Immature natural killer cell (primary cell): ENCODE data around the gene TEX29. TPM values are rescaled to one million over a fixed set of nuclear protein-coding genes. Genes with fewer than 3 reads are reported as not detected.

Experiments used
- DNase-seq, 3 donors: peaks; one replicate each; pipeline ENCODE4 v3.0.0; 2022; ENCODE audit warnings: mixed read lengths in 1 of 3
- H3K27ac Mint-ChIP-seq, 6 donors: one replicate each; pipeline ENCODE4 v1.8.0; 2020; ENCODE audit warnings: mixed read lengths in 6 of 6, mild to moderate bottlenecking in 5 of 6, inconsistent platforms in 4 of 6, moderate library complexity in 3 of 6
- H3K27me3 Mint-ChIP-seq, 3 donors: one replicate each; pipeline ENCODE4 v1.8.0; 2020 to 2021; ENCODE audit warnings: low read depth in 3 of 3, mild to moderate bottlenecking in 3 of 3, mixed read lengths in 3 of 3, moderate library complexity in 3 of 3, inconsistent platforms in 1 of 3
- H3K36me3 Mint-ChIP-seq, 3 donors: one replicate each; pipeline ENCODE4 v1.8.0; 2020; ENCODE audit warnings: mixed read lengths in 3 of 3, inconsistent platforms in 2 of 3, mild to moderate bottlenecking in 2 of 3
- H3K4me1 Mint-ChIP-seq, 2 donors: one replicate each; pipeline ENCODE4 v1.8.0; 2020; ENCODE audit warnings: inconsistent platforms in 2 of 2, mild to moderate bottlenecking in 2 of 2, mixed read lengths in 2 of 2, moderate library complexity in 1 of 2
- H3K4me3 Mint-ChIP-seq, 5 donors: one replicate each; pipeline ENCODE4 v1.8.0; 2020; ENCODE audit warnings: mild to moderate bottlenecking in 5 of 5, mixed read lengths in 5 of 5, inconsistent platforms in 3 of 5, moderate library complexity in 3 of 5
- H3K9me3 Mint-ChIP-seq, 6 donors: one replicate each; pipeline ENCODE4 v1.8.0; 2020; ENCODE audit warnings: mild to moderate bottlenecking in 6 of 6, mixed read lengths in 6 of 6, inconsistent platforms in 4 of 6, moderate library complexity in 3 of 6
- polyA plus RNA-seq, 3 donors: library from polyadenylated mRNA; unstranded; fragments of 300-500 nt; fragmentation: Illumina TruSeq; gene quantifications; one replicate each; pipeline ENCODE4 v1.2.3, GENCODE V29; 2021

TEX29 gene
- polyA plus RNA-seq, 3 donors from 2014 or later: 1.4 TPM; not detected in 2

GRCh38 chr13:111328574-111329410, 8.3 kb downstream of the TEX29 start:
- Mint-ChIP-seq H3K36me3 (peaks cover 0 to 18% (median 11%) of the 10 kb centered on the region in 3 donors), H3K27ac (no peak overlapping the region), H3K27me3 (peaks cover 0 to 4% (median 2%) of the 10 kb centered on the region in 3 donors), H3K9me3 (no peaks in the 10 kb centered on the region), H3K4me1 (no peaks in the 10 kb centered on the region), H3K4me3 (no peak overlapping the region)
- DNase-seq: no peak

DNA sequence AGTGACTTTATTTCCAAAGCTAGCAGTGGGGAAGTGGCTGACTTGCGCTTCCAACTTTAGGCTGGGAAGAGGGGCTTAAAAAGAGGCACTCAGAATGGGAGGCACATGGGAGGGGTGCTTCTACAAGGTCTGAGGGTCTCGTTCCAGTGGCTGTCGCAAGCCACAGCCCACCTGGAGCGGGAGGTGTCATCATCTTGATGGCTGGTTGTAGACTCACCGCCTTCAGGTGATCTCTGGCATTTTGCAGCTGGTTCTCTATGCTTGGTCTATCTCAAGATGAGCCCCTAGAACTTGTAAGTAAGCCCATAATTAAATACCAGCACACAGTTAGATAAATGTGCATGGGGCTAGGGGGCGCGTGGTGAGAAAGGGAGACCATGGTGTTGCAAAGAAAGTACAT, 9.2 kb downstream of the TEX29 start:
- H3K9me3 Mint-ChIP-seq: no peaks in the 10 kb centered on the region
- H3K4me3 Mint-ChIP-seq: no peak overlapping the region
- peaks cover 0 to 4% (median 2%) of the 10 kb centered on the region in 3 donors for H3K27me3 Mint-ChIP-seq
- H3K4me1 Mint-ChIP-seq: no peaks in the 10 kb centered on the region
- H3K27ac Mint-ChIP-seq: no peak overlapping the region
- no peak for DNase-seq
- H3K36me3 Mint-ChIP-seq: peaks cover 0 to 26% (median 11%) of the 10 kb centered on the region in 3 donors

GRCh38 chr13:111330066-111330610, 9.7 kb downstream of the TEX29 start:
- DNase-seq: no peak
- no peaks in the 10 kb centered on the region for H3K9me3 Mint-ChIP-seq
- no peak overlapping the region for H3K4me3 Mint-ChIP-seq
- peaks cover under 1 to 29% (median 11%) of the 10 kb centered on the region in 3 donors for H3K36me3 Mint-ChIP-seq
- peaks cover 0 to 4% (median 2%) of the 10 kb centered on the region in 3 donors for H3K27me3 Mint-ChIP-seq
- no peaks in the 10 kb centered on the region for H3K4me1 Mint-ChIP-seq
- no peak overlapping the region for H3K27ac Mint-ChIP-seq

DNA sequence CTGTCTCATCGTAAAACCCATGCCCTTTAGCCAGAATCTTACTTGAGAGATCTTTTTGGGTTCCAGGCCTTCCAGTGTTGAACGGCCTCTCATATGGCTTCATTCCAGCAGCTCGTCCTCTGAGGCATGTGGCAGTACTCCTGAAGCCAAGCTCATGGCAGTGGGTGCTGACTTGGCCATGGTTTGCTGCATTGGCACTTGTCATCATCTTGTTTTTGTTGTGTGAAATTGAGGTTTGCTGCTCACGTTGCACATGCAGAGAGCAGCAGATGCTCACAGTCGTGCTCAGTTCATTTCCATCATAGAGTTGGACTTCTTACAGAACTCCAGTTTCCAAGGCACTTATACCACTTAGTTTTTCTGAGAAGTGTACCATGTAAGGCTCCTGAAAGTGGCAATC, 14.9 kb downstream of the TEX29 start:
- Mint-ChIP-seq H3K9me3 (peaks cover 0 to 5% (median 0%) of the 10 kb centered on the region in 6 donors), H3K4me1 (no peaks in the 10 kb centered on the region), H3K27me3 (peaks cover 0 to 4% (median 0%) of the 10 kb centered on the region in 3 donors), H3K4me3 (no peak overlapping the region), H3K36me3 (peaks cover 27 to 58% (median 28%) of the 10 kb centered on the region in 3 donors), H3K27ac (no peak overlapping the region)
- DNase-seq: no peak

DNA sequence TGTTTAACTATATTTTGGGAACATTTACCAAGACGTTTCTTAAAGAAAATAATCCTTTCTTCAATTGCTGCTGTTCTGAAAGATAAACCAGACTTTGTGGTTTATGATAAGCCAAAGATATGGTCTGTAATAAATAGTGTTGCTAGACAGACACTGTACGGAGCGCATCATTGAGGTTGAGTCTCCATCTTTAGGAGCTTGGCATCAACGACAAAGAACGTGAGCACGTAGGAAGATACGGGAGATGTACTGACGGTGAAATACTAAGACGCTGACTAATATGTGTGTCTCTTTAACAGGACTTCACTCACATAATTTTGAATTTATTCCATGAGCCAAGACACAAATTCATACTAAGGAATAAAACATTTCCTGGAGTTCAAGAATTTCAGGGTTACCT, 16.2 kb downstream of the TEX29 start:
- no peaks in the 10 kb centered on the region for H3K27me3 Mint-ChIP-seq
- H3K4me3 Mint-ChIP-seq: no peak overlapping the region
- H3K36me3 Mint-ChIP-seq: peaks cover 24 to 57% (median 28%) of the 10 kb centered on the region in 3 donors
- no peaks in the 10 kb centered on the region for H3K4me1 Mint-ChIP-seq
- H3K27ac Mint-ChIP-seq: no peak overlapping the region
- DNase-seq: no peak
- H3K9me3 Mint-ChIP-seq: peaks cover 0 to 5% (median 0%) of the 10 kb centered on the region in 6 donors

DNA sequence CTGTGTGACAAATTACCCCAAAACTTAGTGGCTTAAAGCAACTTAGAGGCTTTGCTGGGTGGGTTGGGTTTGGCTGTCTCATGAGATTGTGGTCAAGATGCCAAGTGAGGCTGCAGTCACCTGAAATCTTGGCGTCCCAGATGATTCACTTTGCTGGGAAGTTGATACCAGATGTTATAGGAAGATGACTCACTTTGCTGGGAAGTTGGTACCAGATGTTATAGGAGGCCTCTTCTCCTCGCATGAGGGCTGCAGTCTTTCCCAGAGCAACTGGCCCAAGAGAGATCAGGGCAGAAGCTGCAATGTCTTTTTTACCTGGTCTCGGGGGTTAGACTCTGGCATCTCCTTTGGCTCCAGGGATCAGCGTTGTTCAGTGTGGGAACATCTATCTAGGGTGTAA, 16.8 kb downstream of the TEX29 start:
- peaks cover under 1 to 1% of the 10 kb centered on the region in 2 donors for H3K4me1 Mint-ChIP-seq
- H3K36me3 Mint-ChIP-seq: peaks cover 24 to 53% (median 28%) of the 10 kb centered on the region in 3 donors
- no peak for DNase-seq
- no peaks in the 10 kb centered on the region for H3K27me3 Mint-ChIP-seq
- no peak overlapping the region for H3K4me3 Mint-ChIP-seq
- no peak overlapping the region for H3K27ac Mint-ChIP-seq
- H3K9me3 Mint-ChIP-seq: peaks cover 0 to 5% (median 0%) of the 10 kb centered on the region in 6 donors

- peaks cover 22 to 51% (median 28%) of the 10 kb centered on the region in 3 donors for H3K36me3 Mint-ChIP-seq
- DNase-seq: no peak
- no peaks in the 10 kb centered on the region for H3K27me3 Mint-ChIP-seq
- H3K4me1 Mint-ChIP-seq: peaks cover 2 to 7% of the 10 kb centered on the region in 2 donors
- peaks cover 0 to 5% (median 0%) of the 10 kb centered on the region in 6 donors for H3K9me3 Mint-ChIP-seq
- no peak overlapping the region for H3K4me3 Mint-ChIP-seq
- no peak overlapping the region for H3K27ac Mint-ChIP-seq
Observed at GRCh38 chr13:111337741-111338140, 17.3 kb downstream of the TEX29 start.

DNA sequence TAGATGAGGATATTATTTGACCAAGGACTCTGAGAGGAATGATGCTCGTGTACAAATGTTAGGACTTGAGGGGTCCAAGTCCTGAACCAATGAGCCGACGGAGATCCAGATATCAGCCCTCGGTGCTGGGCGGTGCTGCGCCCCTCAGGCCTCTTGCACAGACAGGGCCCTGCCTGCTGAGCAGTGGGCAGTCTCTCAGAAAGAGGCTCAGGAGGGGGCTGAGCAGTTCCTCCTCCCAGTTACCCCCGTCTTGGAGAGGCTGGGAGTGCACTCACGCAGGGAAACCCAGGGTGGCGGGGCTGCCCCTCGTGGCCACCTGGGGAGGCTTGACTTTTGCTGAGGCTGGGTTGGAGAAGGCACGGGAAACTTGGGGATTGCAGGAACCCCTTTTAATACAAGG, 18.4 kb downstream of the TEX29 start:
- Mint-ChIP-seq H3K9me3 (peaks cover 0 to 5% (median 0%) of the 10 kb centered on the region in 6 donors), H3K27me3 (no peaks in the 10 kb centered on the region), H3K27ac (no peak overlapping the region), H3K4me3 (no peak overlapping the region), H3K4me1 (peaks cover 8 to 18% of the 10 kb centered on the region in 2 donors), H3K36me3 (peaks cover 18 to 43% (median 28%) of the 10 kb centered on the region in 3 donors)
- no peak for DNase-seq

- no peak overlapping the region for H3K27ac Mint-ChIP-seq
- peaks cover 20 to 40% (median 28%) of the 10 kb centered on the region in 3 donors for H3K36me3 Mint-ChIP-seq
- H3K9me3 Mint-ChIP-seq: peaks cover 0 to 5% (median 0%) of the 10 kb centered on the region in 6 donors
- no peak overlapping the region for H3K4me3 Mint-ChIP-seq
- peaks cover 0 to 2% (median 0%) of the 10 kb centered on the region in 3 donors for H3K27me3 Mint-ChIP-seq
- H3K4me1 Mint-ChIP-seq: peaks cover 8 to 19% of the 10 kb centered on the region in 2 donors
- no peak for DNase-seq
Observed at GRCh38 chr13:111339366-111340143, 19.1 kb downstream of the TEX29 start.

- Mint-ChIP-seq H3K4me3 (no peak overlapping the region), H3K36me3 (peaks cover 13 to 27% (median 16%) of the 10 kb centered on the region in 3 donors), H3K27me3 (peaks cover 0 to 2% (median 0%) of the 10 kb centered on the region in 3 donors), H3K9me3 (peaks cover 0 to 5% (median 0%) of the 10 kb centered on the region in 6 donors), H3K27ac (no peak overlapping the region), H3K4me1 (peaks cover 8 to 19% of the 10 kb centered on the region in 2 donors)
- DNase-seq: no peak
Observed at GRCh38 chr13:111341886-111342285, 21.4 kb downstream of the TEX29 start.

- DNase-seq: no peak
- Mint-ChIP-seq H3K4me3 (no peak overlapping the region), H3K4me1 (peaks cover 8 to 19% of the 10 kb centered on the region in 2 donors), H3K27ac (peak overlapping the region in 1 of 6 donors; percentile 28), H3K36me3 (peaks cover 9 to 28% (median 9%) of the 10 kb centered on the region in 3 donors), H3K27me3 (peaks cover 0 to 4% (median 0%) of the 10 kb centered on the region in 3 donors), H3K9me3 (peaks cover 0 to 5% (median 0%) of the 10 kb centered on the region in 6 donors)
Observed at GRCh38 chr13:111342721-111343120, 22.3 kb downstream of the TEX29 start.

- peaks cover 0 to 5% (median 0%) of the 10 kb centered on the region in 6 donors for H3K9me3 Mint-ChIP-seq
- peaks cover 5 to 23% (median 9%) of the 10 kb centered on the region in 3 donors for H3K36me3 Mint-ChIP-seq
- H3K4me3 Mint-ChIP-seq: no peak overlapping the region
- no peak overlapping the region for H3K27ac Mint-ChIP-seq
- H3K4me1 Mint-ChIP-seq: peaks cover 8 to 19% of the 10 kb centered on the region in 2 donors
- H3K27me3 Mint-ChIP-seq: peaks cover 0 to 4% (median 0%) of the 10 kb centered on the region in 3 donors
- DNase-seq: peak in 1 of 3 donors; percentile 14
Observed at GRCh38 chr13:111343186-111343805, 22.9 kb downstream of the TEX29 start.
